DND-41 (cell line): ENCODE data around the gene MAPK12.
A peak's percentile ranks its signal among the peaks of the same experiment; 100 is the strongest.

Source experiments
- ATAC-seq: fragments of 200-7000 bp; cut with Tn5 transposase; 3 replicates; pipeline ENCODE4 v1.9.1; 2021; ENCODE audit warnings: low read depth; ENCODE audit not compliant: insufficient read depth
- DNase-seq: peaks from one replicate; pipeline ENCODE4 v3.0.0-alpha.2; 2020
- H2AFZ ChIP-seq: 2 replicates; pipeline ENCODE4 v1.6.0; 2012; ENCODE audit warnings: low read depth, low read length
- H3K27ac ChIP-seq: 2 replicates; pipeline ENCODE4 v1.5.1; 2012; ENCODE audit warnings: low read length, inconsistent platforms
- H3K27me3 ChIP-seq: fragments of 200-600 bp; sonication (generic); 2 replicates; pipeline ENCODE4 v1.6.0; 2012; ENCODE audit warnings: low read length, mild to moderate bottlenecking, inconsistent platforms; ENCODE audit not compliant: insufficient read depth, poor library complexity
- H3K36me3 ChIP-seq: 2 replicates; pipeline ENCODE4 v1.5.1; 2012; ENCODE audit warnings: low read length, inconsistent platforms; ENCODE audit not compliant: insufficient read depth
- H3K4me1 ChIP-seq: 2 replicates; pipeline ENCODE4 v1.5.1; 2012; ENCODE audit warnings: mild to moderate bottlenecking, low read length; ENCODE audit not compliant: insufficient read depth
- H3K4me2 ChIP-seq: 2 replicates; pipeline ENCODE4 v1.6.0; 2012; ENCODE audit warnings: mild to moderate bottlenecking, moderate library complexity, low read length, inconsistent platforms; ENCODE audit not compliant: insufficient read depth
- H3K4me3 ChIP-seq, 2 experiments: fragments of 200-600 bp in 1 of 2; shearing (Covaris generic) in 1 of 2; 2 replicates each; pipeline ENCODE4 v1.5.1; 2012 to 2016; ENCODE audit warnings: inconsistent platforms in 2 of 2, low read length in 2 of 2, mild to moderate bottlenecking in 2 of 2, low read depth in 1 of 2, moderate library complexity in 1 of 2
- H3K79me2 ChIP-seq: 2 replicates; pipeline ENCODE4 v1.6.0; 2012; ENCODE audit warnings: low read length, inconsistent platforms; ENCODE audit not compliant: insufficient read depth
- H3K9ac ChIP-seq: 2 replicates; pipeline ENCODE4 v1.6.0; 2012; ENCODE audit warnings: low read depth, mild to moderate bottlenecking, inconsistent platforms, low read length, moderate library complexity
- H3K9me3 ChIP-seq: 2 replicates; pipeline ENCODE4 v1.5.1; 2012; ENCODE audit warnings: low read length, moderate library complexity, mild to moderate bottlenecking, inconsistent platforms; ENCODE audit not compliant: insufficient read depth, severe bottlenecking
- H4K20me1 ChIP-seq: 2 replicates; pipeline ENCODE4 v1.6.0; 2012; ENCODE audit warnings: low read length; ENCODE audit not compliant: insufficient read depth
- CTCF ChIP-seq: IDR thresholded peaks from 2 replicates; pipeline ENCODE4 v1.5.1; 2012; ENCODE audit warnings: borderline replicate concordance, low read length, moderate library complexity, mild to moderate bottlenecking; ENCODE audit not compliant: poor library complexity, severe bottlenecking; ENCODE audit errors: extremely low read depth
- EZH2 ChIP-seq: IDR thresholded peaks from 3 replicates; pipeline ENCODE4 v1.6.1; 2012; ENCODE audit warnings: borderline replicate concordance, low read depth, mild to moderate bottlenecking, moderate library complexity, low read length, inconsistent platforms; ENCODE audit not compliant: severe bottlenecking

The MAPK12 gene

DNA sequence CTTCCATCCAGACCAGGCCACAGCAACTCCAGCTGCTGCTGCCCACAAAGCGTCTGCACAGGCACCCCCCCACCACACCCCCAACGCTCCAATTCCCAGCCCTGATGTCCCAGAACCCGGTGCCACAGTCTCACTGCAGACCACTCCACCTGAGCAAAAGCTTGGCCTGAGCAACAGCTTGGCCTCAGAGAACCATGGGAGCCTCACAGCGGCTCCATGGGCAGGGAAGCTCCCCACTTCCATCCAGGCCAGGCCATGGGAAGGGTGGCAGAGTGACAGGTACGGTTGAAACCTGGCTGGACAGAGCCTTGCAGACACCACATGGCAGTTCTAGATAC, 32.8 kb upstream of the MAPK12 start:
- DNase-seq (no peak), ATAC-seq (no peak)
- peaks cover 13% of the 10 kb centered on the region; the same call in 1 of the 2 replicates for H4K20me1 ChIP-seq
- no peaks in the 10 kb centered on the region for H3K9me3 ChIP-seq
- TF ChIP-seq EZH2: no peak
- TF ChIP-seq CTCF: no peak
- H2AFZ ChIP-seq: no peak overlapping the region
- H3K36me3 ChIP-seq: no peaks in the 10 kb centered on the region
- no peak overlapping the region for H3K4me3 ChIP-seq
- H3K27ac ChIP-seq: no peak overlapping the region
- no peaks in the 10 kb centered on the region for H3K79me2 ChIP-seq
- H3K27me3 ChIP-seq: no peaks in the 10 kb centered on the region
- no peak overlapping the region for H3K4me2 ChIP-seq
- H3K4me1 ChIP-seq: peaks cover 6% of the 10 kb centered on the region
- H3K9ac ChIP-seq: no peak overlapping the region

- DNase-seq (no peak), ATAC-seq (peak; percentile 49; the same call in 1 of the 3 replicates)
- H3K27ac ChIP-seq: no peak overlapping the region
- no peak overlapping the region for H2AFZ ChIP-seq
- H3K9me3 ChIP-seq: no peaks in the 10 kb centered on the region
- H3K36me3 ChIP-seq: no peaks in the 10 kb centered on the region
- H3K27me3 ChIP-seq: no peaks in the 10 kb centered on the region
- peaks cover 6% of the 10 kb centered on the region for H3K4me1 ChIP-seq
- no peak overlapping the region for H3K9ac ChIP-seq
- H4K20me1 ChIP-seq: peaks cover 17% of the 10 kb centered on the region; the same call in 1 of the 2 replicates
- H3K79me2 ChIP-seq: no peaks in the 10 kb centered on the region
- no peak overlapping the region for H3K4me3 ChIP-seq
- TF ChIP-seq CTCF (no peak), EZH2 (no peak)
- H3K4me2 ChIP-seq: no peak overlapping the region
These were observed 32.2 kb upstream of the MAPK12 start for GRCh38 chr22:50293441-50294318.

DNA sequence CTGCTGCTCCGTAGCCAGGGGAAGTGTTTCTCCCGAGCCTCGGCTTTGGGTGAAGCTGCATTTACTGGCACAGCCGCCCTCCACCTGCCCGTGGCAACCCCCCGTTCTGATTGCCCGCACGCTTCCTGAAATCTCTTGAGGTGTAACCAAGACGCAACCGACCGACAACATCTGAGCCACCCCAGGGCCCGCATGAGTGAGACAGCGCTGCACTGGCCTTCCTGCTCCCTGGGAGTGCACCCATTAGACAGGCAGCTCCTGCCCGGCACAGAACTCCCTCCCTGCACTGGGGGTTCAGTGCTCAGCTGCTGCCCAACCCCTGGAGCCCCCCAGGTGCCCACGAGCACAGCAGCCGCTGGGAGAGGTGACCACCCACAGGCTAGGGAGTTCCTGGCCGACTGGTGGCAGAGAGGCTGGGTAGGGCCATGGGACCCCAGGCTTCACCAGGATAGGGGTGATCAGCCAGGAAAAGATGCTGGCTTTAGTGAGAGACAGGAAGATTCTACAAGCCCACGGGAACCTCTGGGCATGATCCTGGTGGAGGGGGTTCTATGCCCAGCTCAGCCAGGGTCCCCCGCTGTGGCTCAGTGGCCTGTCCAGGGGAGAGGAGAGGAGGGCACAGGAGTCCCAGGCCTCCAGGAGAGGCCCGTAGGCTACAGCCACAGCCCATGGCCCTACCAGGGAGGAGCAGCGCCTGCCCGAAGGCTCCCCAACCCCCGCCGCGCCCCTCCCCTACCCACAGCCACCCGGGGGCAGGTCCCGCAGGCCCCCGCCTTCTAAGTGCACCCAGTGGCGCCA, 31.4 kb upstream of the MAPK12 start:
- Histone ChIP-seq H3K27ac (no peak overlapping the region), H3K9ac (no peak overlapping the region), H3K27me3 (no peaks in the 10 kb centered on the region), H4K20me1 (peaks cover 18% of the 10 kb centered on the region; the same call in 1 of the 2 replicates), H3K4me1 (peaks cover 6% of the 10 kb centered on the region), H2AFZ (no peak overlapping the region), H3K4me3 (no peak overlapping the region), H3K36me3 (no peaks in the 10 kb centered on the region), H3K9me3 (no peaks in the 10 kb centered on the region), H3K79me2 (no peaks in the 10 kb centered on the region), H3K4me2 (no peak overlapping the region)
- TF ChIP-seq EZH2 (no peak), CTCF (no peak)
- ATAC-seq: 0 out of 3 replicates have a peak, but pooled peaks have one; percentile 32
- DNase-seq: no peak
